OCI-LY1 (cell line): ENCODE measurements around the gene SEMA3A.

Source experiments
- H2AFZ ChIP-seq: fragments of 200-600 bp; sonication (generic), shearing (Covaris generic); 2 replicates; pipeline ENCODE4 v1.6.0; 2014; ENCODE audit warnings: antibody characterized with exemption, mild to moderate bottlenecking, low read length
- H3F3A ChIP-seq: fragments of 200-600 bp; sonication (generic), shearing (Covaris generic); 2 replicates; pipeline ENCODE4 v1.6.0; 2014; ENCODE audit warnings: mild to moderate bottlenecking, antibody characterized with exemption, low read length, moderate library complexity; ENCODE audit not compliant: insufficient read depth
- H3K27ac ChIP-seq: fragments of 200-600 bp; sonication (generic); 2 replicates; pipeline ENCODE4 v1.5.1; 2014; ENCODE audit warnings: low read length, mixed run types, mild to moderate bottlenecking, low read depth; ENCODE audit not compliant: poor library complexity, severe bottlenecking
- H3K27me3 ChIP-seq: fragments of 200-600 bp; sonication (generic); 2 replicates; pipeline ENCODE4 v1.6.0; 2014; ENCODE audit warnings: antibody characterized with exemption, mild to moderate bottlenecking, low read length, moderate library complexity; ENCODE audit not compliant: insufficient read depth
- H3K36me3 ChIP-seq: fragments of 200-600 bp; sonication (generic); 2 replicates; pipeline ENCODE4 v1.6.1; 2014; ENCODE audit warnings: mild to moderate bottlenecking, antibody characterized with exemption, low read length, moderate library complexity, mixed read lengths; ENCODE audit not compliant: insufficient read depth
- H3K4me1 ChIP-seq: fragments of 200-600 bp; sonication (generic); 2 replicates; pipeline ENCODE4 v1.5.1; 2014; ENCODE audit warnings: mild to moderate bottlenecking, low read length, moderate library complexity; ENCODE audit not compliant: insufficient read depth, severe bottlenecking
- H3K4me2 ChIP-seq: fragments of 200-600 bp; sonication (generic), shearing (Covaris generic); 2 replicates; pipeline ENCODE4 v1.6.1; 2014; ENCODE audit warnings: low read length
- H3K4me3 ChIP-seq: fragments of 200-600 bp; sonication (generic); 2 replicates; pipeline ENCODE4 v1.5.1; 2014; ENCODE audit warnings: low read length, low read depth, mild to moderate bottlenecking, mixed read lengths; ENCODE audit not compliant: poor library complexity, severe bottlenecking
- H3K79me2 ChIP-seq: fragments of 200-600 bp; shearing (Covaris generic); 2 replicates; pipeline ENCODE4 v1.6.1; 2016; ENCODE audit warnings: mixed run types, low read length, mixed read lengths; ENCODE audit not compliant: insufficient read depth
- H3K9ac ChIP-seq: fragments of 200-600 bp; sonication (generic), shearing (Covaris generic); 2 replicates; pipeline ENCODE4 v1.6.1; 2014; ENCODE audit warnings: mild to moderate bottlenecking, low read length, mixed read lengths
- H3K9me2 ChIP-seq: fragments of 200-600 bp; sonication (generic), shearing (Covaris generic); 2 replicates; pipeline ENCODE4 v1.6.1; 2014; ENCODE audit warnings: low read depth, mild to moderate bottlenecking, low read length, mixed read lengths
- H3K9me3 ChIP-seq: fragments of 200-600 bp; shearing (Covaris generic); 2 replicates; pipeline ENCODE4 v1.6.1; 2014; ENCODE audit warnings: low read length, mixed read lengths
- H4K20me1 ChIP-seq: fragments of 200-600 bp; sonication (generic), shearing (Covaris generic); 2 replicates; pipeline ENCODE4 v1.6.0; 2016; ENCODE audit warnings: mild to moderate bottlenecking, low read length; ENCODE audit not compliant: insufficient read depth
- EZH2 ChIP-seq: fragments of 200-600 bp; sonication (generic), shearing (Covaris generic); IDR thresholded peaks from 2 replicates; pipeline ENCODE4 v1.8.0; 2017; ENCODE audit warnings: borderline replicate concordance, mixed run types, mild to moderate bottlenecking, antibody characterized with exemption, low read length, moderate library complexity, mixed read lengths
- TF ChIP-seq, protein P1 (sequence below): fragments of 200-600 bp; sonication (generic), shearing (Covaris generic); IDR thresholded peaks from 2 replicates; pipeline ENCODE4 v1.5.1; 2017; ENCODE audit warnings: mild to moderate bottlenecking, antibody characterized with exemption, low read length, moderate library complexity, mixed read lengths

Gene SEMA3A

DNA sequence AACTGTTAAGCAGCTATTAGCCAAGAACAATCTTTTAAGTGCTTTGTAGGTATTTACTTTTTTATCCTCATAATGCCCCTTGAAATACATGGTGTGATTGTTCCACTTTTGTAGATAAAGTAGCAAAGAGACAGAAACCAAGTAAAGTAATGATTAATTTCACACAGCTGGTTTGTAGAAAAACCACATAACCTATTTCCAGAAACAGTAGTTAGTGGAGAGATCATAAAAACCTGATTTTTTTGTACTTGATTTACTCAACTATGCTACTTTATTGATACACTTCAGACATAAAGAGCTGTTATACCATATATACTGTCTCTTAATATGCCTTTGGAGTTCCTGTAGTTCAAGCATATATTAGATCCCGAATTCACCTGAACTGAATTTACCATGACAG lies 118.4 kb downstream of the SEMA3A start:
- H3K4me3 ChIP-seq = no peak overlapping the region
- TF ChIP-seq, protein P1, sequence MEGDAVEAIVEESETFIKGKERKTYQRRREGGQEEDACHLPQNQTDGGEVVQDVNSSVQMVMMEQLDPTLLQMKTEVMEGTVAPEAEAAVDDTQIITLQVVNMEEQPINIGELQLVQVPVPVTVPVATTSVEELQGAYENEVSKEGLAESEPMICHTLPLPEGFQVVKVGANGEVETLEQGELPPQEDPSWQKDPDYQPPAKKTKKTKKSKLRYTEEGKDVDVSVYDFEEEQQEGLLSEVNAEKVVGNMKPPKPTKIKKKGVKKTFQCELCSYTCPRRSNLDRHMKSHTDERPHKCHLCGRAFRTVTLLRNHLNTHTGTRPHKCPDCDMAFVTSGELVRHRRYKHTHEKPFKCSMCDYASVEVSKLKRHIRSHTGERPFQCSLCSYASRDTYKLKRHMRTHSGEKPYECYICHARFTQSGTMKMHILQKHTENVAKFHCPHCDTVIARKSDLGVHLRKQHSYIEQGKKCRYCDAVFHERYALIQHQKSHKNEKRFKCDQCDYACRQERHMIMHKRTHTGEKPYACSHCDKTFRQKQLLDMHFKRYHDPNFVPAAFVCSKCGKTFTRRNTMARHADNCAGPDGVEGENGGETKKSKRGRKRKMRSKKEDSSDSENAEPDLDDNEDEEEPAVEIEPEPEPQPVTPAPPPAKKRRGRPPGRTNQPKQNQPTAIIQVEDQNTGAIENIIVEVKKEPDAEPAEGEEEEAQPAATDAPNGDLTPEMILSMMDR = no peak
- TF ChIP-seq EZH2 = no peak
- H3K27ac ChIP-seq = no peak overlapping the region
- no peaks in the 10 kb centered on the region for H3K9me3 ChIP-seq
- no peaks in the 10 kb centered on the region for H3F3A ChIP-seq
- H3K27me3 ChIP-seq = no peaks in the 10 kb centered on the region
- H3K9me2 ChIP-seq = no peaks in the 10 kb centered on the region
- H3K9ac ChIP-seq = no peak overlapping the region
- no peak overlapping the region for H3K4me2 ChIP-seq
- H3K79me2 ChIP-seq = no peaks in the 10 kb centered on the region
- no peaks in the 10 kb centered on the region for H3K36me3 ChIP-seq
- no peaks in the 10 kb centered on the region for H3K4me1 ChIP-seq
- H2AFZ ChIP-seq = no peak overlapping the region
- H4K20me1 ChIP-seq = no peaks in the 10 kb centered on the region

DNA sequence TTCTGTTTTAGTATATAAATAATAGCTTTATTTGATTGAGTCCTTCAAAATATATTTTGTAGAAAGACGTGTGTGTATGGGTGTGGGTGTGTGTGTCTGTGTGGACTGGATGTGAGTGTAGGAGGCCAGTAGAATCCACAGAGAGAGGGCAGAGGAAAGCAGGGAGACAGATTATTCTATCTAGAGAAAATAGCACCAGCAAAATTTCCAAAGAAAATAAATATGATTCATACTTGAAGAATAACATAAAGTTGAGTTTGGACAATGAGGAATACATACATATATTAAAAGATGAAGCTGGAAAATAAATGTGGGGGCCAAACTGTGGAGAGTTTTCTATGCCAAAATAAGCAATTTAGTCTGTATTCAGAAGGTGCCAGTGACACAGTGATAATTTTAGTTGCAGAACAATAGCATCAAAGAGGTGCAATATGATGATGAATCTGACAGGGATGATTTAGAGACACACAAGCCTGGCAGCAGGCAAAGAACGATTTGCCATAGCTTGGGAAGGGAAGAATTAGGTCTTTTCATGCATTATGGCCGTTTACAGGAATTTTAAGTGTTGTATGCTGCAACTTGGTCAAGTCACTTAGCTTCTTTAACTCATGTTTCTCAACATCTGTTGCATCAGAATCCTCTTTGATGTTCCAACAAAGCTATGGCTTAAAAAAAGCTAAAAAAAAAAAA lies 121.3 kb downstream of the SEMA3A start:
- Histone ChIP-seq H3K9me3 (no peaks in the 10 kb centered on the region), H3K9ac (no peak overlapping the region), H3K27me3 (no peaks in the 10 kb centered on the region), H3K4me1 (no peaks in the 10 kb centered on the region), H2AFZ (no peak overlapping the region), H3K9me2 (no peaks in the 10 kb centered on the region), H3K36me3 (no peaks in the 10 kb centered on the region), H3K4me2 (no peak overlapping the region), H3F3A (no peaks in the 10 kb centered on the region), H3K79me2 (no peaks in the 10 kb centered on the region), H3K4me3 (no peak overlapping the region), H3K27ac (no peak overlapping the region), H4K20me1 (no peaks in the 10 kb centered on the region)
- no peak for TF ChIP-seq EZH2
- TF ChIP-seq, protein P1 = no peak

DNA sequence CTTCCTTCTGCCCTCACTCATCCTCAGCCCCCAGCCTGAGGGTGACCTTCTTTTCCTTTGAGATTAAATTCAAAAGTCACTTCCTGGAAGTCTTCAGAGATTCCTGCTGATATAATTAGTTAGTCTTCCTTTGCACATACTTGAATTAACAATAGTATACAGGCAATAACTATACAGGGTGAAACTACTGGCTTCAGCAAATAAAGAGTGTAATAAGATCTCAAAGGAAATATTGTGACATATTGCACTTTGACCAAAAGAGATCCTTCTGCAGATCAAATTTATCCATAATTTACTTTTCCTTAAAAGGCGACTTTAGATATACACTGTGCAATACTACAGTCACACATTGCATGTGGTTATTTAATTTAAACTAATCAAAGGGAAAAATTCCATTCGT lies 123.8 kb downstream of the SEMA3A start:
- no peaks in the 10 kb centered on the region for H3F3A ChIP-seq
- no peaks in the 10 kb centered on the region for H3K9me2 ChIP-seq
- H3K36me3 ChIP-seq = no peaks in the 10 kb centered on the region
- H3K4me1 ChIP-seq = no peaks in the 10 kb centered on the region
- no peak overlapping the region for H3K9ac ChIP-seq
- TF ChIP-seq, protein P1 = no peak
- no peak for TF ChIP-seq EZH2
- no peak overlapping the region for H3K4me3 ChIP-seq
- H3K79me2 ChIP-seq = no peaks in the 10 kb centered on the region
- no peaks in the 10 kb centered on the region for H3K27me3 ChIP-seq
- no peak overlapping the region for H3K4me2 ChIP-seq
- no peaks in the 10 kb centered on the region for H3K9me3 ChIP-seq
- no peak overlapping the region for H2AFZ ChIP-seq
- H3K27ac ChIP-seq = no peak overlapping the region
- no peaks in the 10 kb centered on the region for H4K20me1 ChIP-seq
